GM18526 (cell line): Measurements from ENCODE around the gene SHTN1.

Experiments used
- POLR2A ChIP-seq: IDR thresholded peaks from 3 replicates; pipeline ENCODE4 v1.6.1; 2011; ENCODE audit not compliant: insufficient read length; ENCODE audit errors: extremely low read depth

Gene SHTN1

DNA sequence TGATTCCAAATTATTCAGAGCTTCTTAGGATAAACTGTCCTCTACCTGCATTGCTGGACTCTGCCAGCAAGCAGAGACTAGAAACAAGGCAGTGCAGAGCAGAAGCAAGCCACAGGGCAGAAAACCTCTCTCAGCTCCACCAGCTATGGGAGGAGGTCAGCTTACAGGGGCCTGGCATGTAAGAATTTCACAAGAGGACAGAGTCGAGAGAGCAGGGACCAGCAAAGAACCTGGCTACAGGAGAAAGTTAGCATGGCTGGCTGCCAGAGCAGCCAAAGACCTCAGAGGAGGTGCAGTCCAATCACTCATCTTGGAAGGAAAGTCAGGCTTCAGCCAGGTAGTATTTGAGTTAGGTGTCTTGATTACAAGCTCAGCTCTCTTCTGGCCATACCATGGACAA is 92.8 kb downstream of the SHTN1 start:
- TF ChIP-seq POLR2A: no peak

DNA sequence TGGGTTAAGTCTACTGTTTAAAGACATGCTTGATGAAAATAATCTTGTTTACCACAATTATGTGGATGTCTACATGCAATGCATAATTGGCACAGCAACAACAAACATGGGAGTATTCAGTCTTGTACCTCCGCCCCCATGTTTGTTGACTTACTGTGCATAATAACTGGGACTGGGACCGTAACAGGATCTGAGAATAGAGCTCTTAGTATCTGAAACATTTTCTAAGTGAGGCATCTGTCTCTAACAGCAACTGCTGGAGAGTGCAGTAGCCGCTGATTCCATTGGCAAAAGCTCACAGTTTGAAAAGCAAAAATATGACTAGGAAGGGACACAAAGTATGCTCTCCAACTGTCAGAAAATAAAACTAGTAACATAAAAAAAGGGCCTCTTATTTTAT is 94.1 kb downstream of the SHTN1 start:
- TF ChIP-seq POLR2A: no peak

DNA sequence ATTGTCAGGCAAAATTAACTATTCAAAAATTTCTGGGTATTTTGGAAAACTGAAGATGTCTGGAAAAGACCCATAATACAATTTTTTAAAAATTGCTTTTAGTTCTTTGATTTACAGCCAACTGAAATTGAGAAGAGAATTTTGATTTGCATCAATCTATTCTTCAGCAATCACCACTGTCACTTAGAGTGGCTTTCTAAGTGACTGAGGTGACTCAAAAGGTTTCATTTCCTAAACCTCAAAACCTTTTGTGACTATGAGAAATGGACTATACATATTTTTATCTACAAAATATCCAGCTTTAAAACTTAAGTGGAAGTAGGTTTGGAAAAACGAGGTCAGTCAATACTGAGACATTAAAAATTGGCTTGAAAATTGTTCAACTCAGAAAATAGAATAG is 95.7 kb downstream of the SHTN1 start:
- TF ChIP-seq POLR2A: no peak

- TF ChIP-seq POLR2A: no peak
Observed at GRCh38 chr10:116907245-116907987, 97.6 kb downstream of the SHTN1 start.

GRCh38 chr10:116905845-116906210 is 99.2 kb downstream of the SHTN1 start:
- TF ChIP-seq POLR2A: no peak

GRCh38 chr10:116899626-116900025 is 105.4 kb downstream of the SHTN1 start:
- no peak for TF ChIP-seq POLR2A

GRCh38 chr10:116893686-116894037 is 111.3 kb downstream of the SHTN1 start:
- no peak for TF ChIP-seq POLR2A

GRCh38 chr10:116892907-116893685 is 111.9 kb downstream of the SHTN1 start:
- no peak for TF ChIP-seq POLR2A

DNA sequence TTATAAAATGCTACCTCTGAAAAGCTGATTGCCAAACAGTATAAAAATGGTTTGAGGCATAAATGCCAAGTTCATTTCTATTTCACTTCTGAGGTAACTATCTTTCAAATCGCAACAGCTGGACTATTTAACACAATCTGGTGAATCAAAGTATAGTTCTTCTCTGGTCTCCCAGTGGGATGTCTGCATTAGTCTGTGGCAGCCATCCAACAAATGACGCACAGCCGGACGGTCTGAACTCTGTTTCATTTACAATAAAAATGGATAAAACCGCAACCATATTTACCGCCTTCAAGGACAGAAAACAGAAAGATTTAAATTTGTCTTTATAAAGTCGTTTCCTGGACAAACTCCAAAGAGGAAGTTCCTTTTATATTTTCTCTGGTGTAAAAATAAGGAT is 113.8 kb downstream of the SHTN1 start:
- no peak for TF ChIP-seq POLR2A

DNA sequence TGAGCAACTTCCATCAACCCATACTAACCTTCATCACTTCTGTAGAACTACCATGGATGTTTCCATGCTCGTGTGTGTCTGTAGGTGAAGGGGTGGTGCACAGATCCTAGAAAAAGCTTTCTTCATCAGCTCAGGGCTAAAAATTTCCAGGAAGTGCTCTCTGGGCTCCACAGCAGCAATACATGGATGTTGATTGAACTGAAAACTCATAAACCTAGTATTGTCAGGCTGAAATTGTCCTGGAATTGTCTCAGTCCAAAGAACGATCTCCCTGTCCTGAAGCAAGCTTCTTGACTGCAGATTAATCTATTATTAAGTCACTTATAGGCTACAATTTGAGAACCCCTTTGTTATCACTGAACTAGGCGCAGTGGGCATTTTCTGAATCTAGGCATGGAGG is 115.9 kb downstream of the SHTN1 start:
- TF ChIP-seq POLR2A: no peak

DNA sequence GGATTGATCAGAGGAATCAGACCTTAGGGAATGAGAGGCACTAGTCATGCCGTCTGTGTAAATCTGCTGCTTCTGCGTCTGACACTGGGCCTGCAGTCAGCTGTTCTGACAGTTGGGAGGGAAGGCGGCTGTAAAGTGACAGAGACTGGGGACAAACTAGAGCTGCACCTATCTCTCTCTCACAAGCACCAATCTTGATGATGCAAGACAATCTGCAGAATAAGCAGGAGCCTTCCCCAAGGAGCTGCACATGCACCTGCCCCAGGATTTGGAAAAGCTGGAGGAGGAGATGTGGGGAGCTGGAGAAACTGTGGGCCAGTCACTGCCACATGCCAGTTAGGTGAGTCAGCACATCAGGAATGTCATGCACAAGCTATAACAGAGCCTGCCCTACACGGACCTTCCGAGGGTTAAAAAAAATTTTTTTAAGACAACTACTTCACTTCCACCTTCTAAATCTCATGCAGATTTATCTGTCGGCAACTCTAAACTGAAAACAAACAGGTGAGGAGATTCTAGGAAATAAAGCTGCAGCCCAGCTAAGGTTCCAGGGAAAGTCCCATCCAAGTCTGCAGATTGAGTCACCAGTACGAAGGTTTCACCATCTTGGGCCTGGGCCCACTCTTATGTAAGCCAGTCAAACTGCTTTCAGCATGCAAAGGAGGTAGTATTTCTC is 116.5 kb downstream of the SHTN1 start:
- TF ChIP-seq POLR2A: no peak

DNA sequence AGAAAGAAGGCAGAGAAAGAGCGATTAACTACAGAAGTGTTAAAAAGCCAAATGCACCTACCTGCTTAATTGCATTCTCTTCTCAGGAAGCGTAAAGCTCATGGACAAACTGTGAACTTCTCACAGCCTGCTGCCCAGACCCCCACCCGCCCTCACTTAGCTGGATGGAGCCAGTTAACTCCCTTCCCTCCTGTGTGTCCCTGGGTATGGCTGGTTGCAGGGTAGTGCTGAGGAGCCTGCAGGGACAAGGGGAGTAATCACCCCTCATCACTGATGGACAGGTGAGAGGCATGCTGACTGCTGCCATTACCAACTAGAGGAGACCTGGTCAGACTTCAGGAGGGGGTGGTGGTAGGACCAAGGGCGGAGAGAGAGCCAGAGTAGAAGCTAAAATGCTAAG is 118.2 kb downstream of the SHTN1 start:
- TF ChIP-seq POLR2A: no peak

GRCh38 chr10:116882639-116883038 is 122.3 kb downstream of the SHTN1 start:
- TF ChIP-seq POLR2A: no peak

DNA sequence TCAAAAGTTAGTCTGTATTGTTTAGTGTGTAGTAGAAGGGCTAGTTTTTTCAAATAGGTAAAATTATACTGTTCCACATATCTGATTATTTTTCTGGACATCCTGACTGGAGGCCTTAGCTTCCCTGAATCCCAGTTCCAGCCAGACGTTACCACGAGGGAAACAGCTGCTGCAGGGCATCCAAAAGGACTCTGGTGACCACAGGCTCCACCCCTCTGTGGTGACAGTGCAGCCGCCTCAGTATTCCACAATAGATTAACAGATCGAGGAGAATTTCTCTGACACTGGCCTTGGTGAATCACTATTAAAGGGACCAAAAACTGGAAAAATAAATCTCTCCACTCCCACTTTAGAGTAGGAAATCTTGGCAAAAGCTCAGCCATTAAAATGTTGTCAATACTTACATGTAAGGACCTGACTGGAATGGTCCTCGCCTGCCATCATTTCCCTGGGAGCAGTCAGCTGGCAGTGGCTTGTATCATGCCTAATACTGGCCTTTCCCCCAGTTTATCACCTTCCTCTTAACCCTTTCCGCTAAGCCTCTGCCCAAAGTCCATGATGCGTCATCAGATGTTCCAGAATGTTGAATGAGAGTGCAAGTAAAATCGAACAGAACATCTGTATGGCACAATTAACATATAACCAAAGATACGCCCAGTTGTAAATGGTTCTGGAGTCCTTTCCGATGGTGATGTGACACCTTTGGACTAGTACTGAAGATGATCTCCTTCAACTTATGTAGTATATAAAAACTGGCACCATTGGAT is 124.1 kb downstream of the SHTN1 start:
- TF ChIP-seq POLR2A: no peak

- no peak for TF ChIP-seq POLR2A
Observed at GRCh38 chr10:116879817-116880216, 125.2 kb downstream of the SHTN1 start.
